A549 (cell line): ENCODE measurements around the gene NELFA.

Experiments
- EHMT2 ChIP-seq: fragments of 200-600 bp; sonication (generic); IDR thresholded peaks from 2 replicates; pipeline ENCODE4 v1.6.1; 2016; ENCODE audit warnings: antibody characterized with exemption, low read depth, mild to moderate bottlenecking, moderate library complexity
- EP300 ChIP-seq, 2 experiments: fragments of >200 bp; sonication (Bioruptor Twin); formaldehyde crosslinking; IDR thresholded peaks; 2 replicates in 1 of 2; 3 replicates in 1 of 2; pipeline ENCODE4 v1.6.1; 2016 to 2017
- POLR2A ChIP-seq: IDR thresholded peaks from 2 replicates; pipeline ENCODE4 v1.6.1; 2012; ENCODE audit warnings: mild to moderate bottlenecking, low read length
- POLR2AphosphoS2 ChIP-seq: conservative IDR thresholded peaks from 2 replicates; pipeline ENCODE4 v1.6.1; 2012; ENCODE audit warnings: low read length, improper control_type of control experiment, inconsistent platforms
- RAD21 ChIP-seq, 2 experiments: fragments of >200 bp in 1 of 2; sonication (Bioruptor Twin) in 1 of 2; formaldehyde crosslinking in 1 of 2; IDR thresholded peaks in 1 of 2; conservative IDR thresholded peaks in 1 of 2; 2 replicates in 1 of 2; 3 replicates in 1 of 2; pipeline ENCODE4 v1.6.1; 2012 to 2018; ENCODE audit warnings: inconsistent platforms in 1 of 2
- RFX5 ChIP-seq: fragments of 450-650 bp; IDR thresholded peaks from 2 replicates; pipeline ENCODE4 v1.7.1; 2014; ENCODE audit warnings: antibody characterized with exemption, mild to moderate bottlenecking, moderate library complexity
- TF ChIP-seq, protein P1 (sequence below): fragments of >200 bp; sonication (Bioruptor Twin); formaldehyde crosslinking; IDR thresholded peaks from 3 replicates; pipeline ENCODE4 v1.5.1; 2016
- TF ChIP-seq, protein P2 (sequence below): IDR thresholded peaks from 2 replicates; pipeline ENCODE4 v1.6.1; 2012
- TF ChIP-seq, protein P3 (sequence below): fragments of >200 bp; sonication (Bioruptor Twin); formaldehyde crosslinking; IDR thresholded peaks from 2 replicates; pipeline ENCODE4 v1.6.1; 2016

DNA sequence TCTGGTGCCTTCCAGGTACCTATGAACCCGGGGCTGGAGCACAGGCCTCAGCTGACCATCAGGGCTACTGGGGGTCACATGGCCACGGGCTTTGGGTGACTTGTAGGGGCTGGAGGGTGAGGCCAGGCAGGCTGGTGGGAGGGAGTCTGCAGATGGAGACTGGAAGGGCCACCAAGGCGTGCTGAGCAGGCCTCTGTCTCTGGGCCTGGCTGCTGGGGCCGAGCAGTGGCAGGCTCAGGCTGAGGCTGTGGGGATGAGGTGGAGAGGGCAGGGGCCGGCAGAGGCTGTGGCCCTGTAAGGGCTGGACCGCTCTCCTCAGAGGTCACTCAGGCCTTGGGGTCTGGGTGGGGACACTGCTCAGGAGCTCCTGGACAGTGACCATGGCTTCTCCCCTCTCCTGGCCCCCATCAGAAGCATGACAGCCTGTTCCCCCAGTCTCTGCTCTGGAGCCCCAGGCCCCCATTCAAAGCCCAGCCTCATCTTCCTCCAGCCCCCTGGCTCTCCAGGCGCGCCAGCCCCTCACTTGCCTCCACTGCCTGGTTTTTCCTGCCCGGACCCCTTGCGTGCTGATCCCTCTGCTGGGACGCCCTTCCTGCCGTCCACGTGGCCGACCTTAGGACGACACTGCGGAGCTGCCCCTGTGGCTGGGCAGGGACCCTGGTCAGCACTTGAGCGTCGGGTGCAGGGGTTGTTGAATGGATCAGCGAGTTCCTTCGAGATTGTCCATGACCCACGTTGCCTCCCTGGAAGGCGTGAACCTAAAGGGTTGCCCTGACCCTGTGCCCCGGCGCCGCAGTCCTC, 39.2 kb upstream of the NELFA start:
- TF ChIP-seq RFX5 (no peak), EP300 (IDR thresholded peaks at IDR 0.05) (no peak), POLR2A (no peak), POLR2AphosphoS2 (no peak), EHMT2 (no peak), RAD21 (conservative IDR thresholded peaks at IDR 0.05 in 1 of 2, IDR thresholded peaks at IDR 0.05 in 1 of 2) (no peak)
- TF ChIP-seq, protein P1, sequence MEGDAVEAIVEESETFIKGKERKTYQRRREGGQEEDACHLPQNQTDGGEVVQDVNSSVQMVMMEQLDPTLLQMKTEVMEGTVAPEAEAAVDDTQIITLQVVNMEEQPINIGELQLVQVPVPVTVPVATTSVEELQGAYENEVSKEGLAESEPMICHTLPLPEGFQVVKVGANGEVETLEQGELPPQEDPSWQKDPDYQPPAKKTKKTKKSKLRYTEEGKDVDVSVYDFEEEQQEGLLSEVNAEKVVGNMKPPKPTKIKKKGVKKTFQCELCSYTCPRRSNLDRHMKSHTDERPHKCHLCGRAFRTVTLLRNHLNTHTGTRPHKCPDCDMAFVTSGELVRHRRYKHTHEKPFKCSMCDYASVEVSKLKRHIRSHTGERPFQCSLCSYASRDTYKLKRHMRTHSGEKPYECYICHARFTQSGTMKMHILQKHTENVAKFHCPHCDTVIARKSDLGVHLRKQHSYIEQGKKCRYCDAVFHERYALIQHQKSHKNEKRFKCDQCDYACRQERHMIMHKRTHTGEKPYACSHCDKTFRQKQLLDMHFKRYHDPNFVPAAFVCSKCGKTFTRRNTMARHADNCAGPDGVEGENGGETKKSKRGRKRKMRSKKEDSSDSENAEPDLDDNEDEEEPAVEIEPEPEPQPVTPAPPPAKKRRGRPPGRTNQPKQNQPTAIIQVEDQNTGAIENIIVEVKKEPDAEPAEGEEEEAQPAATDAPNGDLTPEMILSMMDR: no peak
- TF ChIP-seq, protein P2, sequence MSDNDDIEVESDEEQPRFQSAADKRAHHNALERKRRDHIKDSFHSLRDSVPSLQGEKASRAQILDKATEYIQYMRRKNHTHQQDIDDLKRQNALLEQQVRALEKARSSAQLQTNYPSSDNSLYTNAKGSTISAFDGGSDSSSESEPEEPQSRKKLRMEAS: no peak
- TF ChIP-seq, protein P3, sequence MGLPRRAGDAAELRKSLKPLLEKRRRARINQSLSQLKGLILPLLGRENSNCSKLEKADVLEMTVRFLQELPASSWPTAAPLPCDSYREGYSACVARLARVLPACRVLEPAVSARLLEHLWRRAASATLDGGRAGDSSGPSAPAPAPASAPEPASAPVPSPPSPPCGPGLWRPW: no peak
